HG03354 (cell line): ENCODE data around the gene ATPAF2.
"Not testable (repeated sequence)": the region's sequence is repeated elsewhere in the genome, so short reads cannot be mapped to it uniquely, and the experiment has no call there.

Source experiments
- ATAC-seq: cut with Tn5 transposase; IDR thresholded peaks from one replicate; pipeline ENCODE4 v1.9.1; 2021; ENCODE audit warnings: mild to moderate bottlenecking; ENCODE audit not compliant: unreplicated experiment, poor library complexity, severe bottlenecking

Gene ATPAF2

GRCh38 chr17:18015593-18015992 is 23.4 kb downstream of the ATPAF2 start:
- no peak for ATAC-seq

GRCh38 chr17:18014006-18014405 is 25.0 kb downstream of the ATPAF2 start:
- ATAC-seq = no peak

DNA sequence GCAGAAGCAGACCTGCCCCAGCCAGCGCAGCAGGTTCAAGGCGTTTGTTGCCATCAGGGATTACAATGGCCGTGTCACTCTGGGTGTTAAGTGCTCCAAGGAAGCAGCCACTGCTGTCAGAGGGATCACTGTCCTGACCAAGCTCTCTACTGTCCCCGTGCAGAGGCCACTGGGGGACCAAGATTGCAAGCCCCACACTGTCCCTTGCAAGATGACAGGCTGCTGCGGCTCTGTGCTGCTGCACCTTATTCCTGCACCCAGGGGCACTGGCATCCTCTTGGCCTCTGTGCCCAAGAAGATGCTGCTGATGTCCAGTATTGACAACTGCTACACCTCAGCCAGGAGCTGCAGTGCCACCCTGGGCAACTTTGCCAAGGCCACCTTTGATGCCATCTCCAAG is 27.7 kb downstream of the ATPAF2 start:
- ATAC-seq = no peak

GRCh38 chr17:18009609-18010420 is 29.2 kb downstream of the ATPAF2 start:
- ATAC-seq = no peak

DNA sequence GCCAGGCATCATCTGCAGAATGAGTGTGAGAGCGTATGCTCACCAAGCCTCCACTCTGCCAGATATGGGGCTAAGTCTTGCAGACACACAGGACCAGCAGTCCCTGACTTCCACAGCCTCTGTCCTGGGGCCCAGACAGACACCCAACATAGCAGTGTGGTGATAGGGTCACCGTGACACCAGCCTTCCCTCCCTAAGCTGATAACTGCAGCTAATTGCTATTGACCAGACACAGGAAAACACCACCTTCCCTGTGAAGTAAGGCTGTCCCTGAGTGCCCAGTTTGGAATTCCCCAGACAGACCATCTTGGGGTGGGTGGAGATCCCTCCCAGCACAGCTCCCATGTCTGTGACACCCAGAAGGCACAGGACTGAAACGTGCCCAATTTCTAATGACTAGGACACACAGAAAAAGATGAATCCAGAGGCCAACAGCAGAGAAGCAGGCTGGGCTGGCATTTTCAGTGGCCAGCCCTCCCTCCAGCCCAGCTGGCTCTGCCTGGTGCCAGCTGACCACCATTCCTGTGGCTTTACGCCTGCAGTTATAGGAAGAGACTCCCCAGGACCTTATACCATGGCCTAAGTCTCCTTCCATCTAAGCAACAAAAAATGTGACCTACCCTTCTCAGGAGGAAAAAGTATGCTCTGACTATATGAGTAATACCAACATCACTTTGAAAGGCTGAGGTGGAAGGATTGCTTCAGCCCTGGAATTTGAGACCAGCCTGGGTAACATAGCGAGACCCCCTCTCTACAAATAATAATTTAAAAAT is 30.3 kb downstream of the ATPAF2 start:
- no peak for ATAC-seq

GRCh38 chr17:18006495-18007239 is 32.3 kb downstream of the ATPAF2 start:
- no peak for ATAC-seq

- no peak for ATAC-seq
Observed at GRCh38 chr17:18005496-18005895, 33.5 kb downstream of the ATPAF2 start.

- ATAC-seq = no peak
Observed at GRCh38 chr17:18004884-18005305, 34.1 kb downstream of the ATPAF2 start.

DNA sequence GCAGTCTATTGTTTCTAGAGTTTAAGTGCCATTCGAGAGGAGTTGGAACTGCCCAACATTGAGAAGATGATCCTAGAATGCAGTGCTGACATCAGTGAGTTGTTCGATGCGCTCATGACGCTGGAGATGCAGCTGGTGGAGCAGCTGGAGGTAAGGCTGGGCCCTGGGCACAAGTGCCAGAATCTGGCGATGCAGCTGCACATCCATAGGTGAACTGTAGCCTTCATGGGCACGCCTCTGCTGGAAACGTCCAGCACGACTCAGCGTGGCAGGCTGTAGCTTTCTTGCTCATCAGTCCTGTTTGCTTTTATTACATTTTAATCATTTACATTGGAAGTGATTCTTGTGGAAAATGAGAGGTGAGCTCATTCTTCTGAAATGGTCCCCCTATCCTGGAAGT is 34.6 kb downstream of the ATPAF2 start:
- ATAC-seq = no peak

- no peak for ATAC-seq
Observed at GRCh38 chr17:18002171-18002570, 36.8 kb downstream of the ATPAF2 start.

- no peak for ATAC-seq
Observed at GRCh38 chr17:18000030-18000408, 38.9 kb downstream of the ATPAF2 start.

DNA sequence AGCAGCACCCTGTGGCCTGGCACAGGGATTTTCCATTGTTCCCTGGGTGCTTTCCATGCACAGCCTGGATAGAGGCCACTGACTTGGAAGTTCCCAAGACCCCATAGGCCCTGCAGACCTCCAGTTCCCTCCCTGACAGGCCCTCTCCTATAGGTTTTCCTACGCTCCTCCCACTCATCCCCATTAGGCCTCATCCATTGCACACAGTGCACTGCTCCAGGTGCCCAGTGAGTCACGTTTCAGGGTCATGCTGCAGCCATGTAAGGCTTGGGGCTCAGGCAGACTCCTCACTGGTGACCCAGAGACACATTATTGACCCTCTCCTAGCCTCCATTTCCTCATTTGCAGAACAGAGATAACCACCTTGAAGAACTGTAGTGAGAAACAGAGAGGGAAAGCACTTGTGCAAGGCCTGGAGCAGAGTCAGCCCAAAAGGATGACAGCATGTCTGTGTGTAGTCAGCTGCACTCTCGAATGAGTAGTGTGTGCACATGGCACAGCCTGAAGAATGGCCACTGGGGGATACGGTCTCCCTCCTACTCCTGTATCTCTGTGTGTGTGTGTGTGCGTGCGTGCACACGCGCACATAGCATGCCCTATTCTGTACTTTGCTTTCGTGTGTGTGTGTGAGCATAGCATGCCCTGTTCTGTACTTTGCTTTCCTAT is 39.5 kb downstream of the ATPAF2 start:
- ATAC-seq = no peak

DNA sequence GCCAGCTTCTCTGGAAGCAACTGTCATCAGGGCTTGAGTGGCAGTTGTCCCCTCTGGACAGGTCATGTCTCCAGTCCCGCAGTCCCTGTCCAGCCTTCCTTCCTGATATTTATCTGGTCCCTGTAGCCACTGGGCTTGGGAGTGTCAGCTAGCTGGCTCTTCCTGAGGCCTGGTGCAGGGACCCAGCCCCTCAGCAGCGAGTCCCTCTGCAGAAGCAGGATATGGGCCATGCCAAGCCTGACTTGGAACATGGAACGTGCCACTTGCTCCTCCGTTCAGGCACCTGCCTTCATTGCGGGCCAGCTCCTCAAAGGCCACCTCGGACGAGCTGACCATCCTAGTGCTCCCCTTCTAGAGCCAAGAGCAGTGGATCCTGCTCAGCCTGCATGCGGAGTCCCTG is 40.0 kb downstream of the ATPAF2 start:
- ATAC-seq = no peak

- ATAC-seq = not testable (repeated sequence)
Observed at GRCh38 chr17:17995887-17996286, 43.1 kb downstream of the ATPAF2 start.

GRCh38 chr17:17994271-17995069 is 44.5 kb downstream of the ATPAF2 start:
- ATAC-seq = no peak

DNA sequence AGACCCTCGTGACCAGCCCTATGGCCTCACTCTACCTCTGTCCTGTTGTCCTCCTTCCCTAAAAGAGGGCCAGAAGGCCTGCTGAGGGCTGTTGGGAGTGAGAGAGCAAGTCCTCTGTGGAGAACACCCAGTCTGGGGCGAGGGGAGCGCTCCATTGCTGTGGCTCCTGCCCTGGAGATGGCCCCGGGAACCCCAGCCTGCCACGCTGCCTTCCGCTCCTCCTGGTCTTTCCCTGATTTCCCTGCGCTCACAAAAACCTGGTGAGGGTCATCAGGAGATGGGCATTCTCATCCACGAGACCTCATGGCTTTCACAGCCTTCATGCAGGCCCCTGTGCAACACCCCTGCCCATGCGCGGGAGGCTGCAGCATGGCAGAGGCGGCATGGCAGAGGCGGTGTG is 45.1 kb downstream of the ATPAF2 start:
- no peak for ATAC-seq

DNA sequence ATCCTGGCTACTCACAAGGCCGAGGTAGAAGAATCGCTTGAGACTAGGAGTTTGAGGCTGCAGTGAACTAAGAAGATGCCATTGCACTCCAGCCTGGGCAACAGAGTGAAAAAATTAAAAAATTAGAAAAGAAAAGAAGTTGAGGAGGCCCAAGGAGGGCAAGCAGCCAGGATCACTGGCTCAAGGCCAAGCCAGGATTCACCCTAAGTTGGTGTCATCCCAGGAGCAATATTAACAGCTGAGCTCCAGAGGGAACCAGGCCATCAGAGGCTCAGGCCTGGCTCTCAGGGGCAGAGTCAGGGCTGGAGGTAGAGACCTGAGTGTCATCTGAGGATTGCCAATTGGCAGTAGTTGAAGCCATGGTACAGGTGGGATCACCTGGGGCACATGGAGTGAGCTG is 45.6 kb downstream of the ATPAF2 start:
- no peak for ATAC-seq

GRCh38 chr17:17990282-17990681 is 48.7 kb downstream of the ATPAF2 start:
- ATAC-seq = no peak

GRCh38 chr17:17989618-17990017 is 49.4 kb downstream of the ATPAF2 start:
- ATAC-seq = no peak
